SU-DHL-6 (cell line): ENCODE measurements around the gene DIO3.

Experiments used
- EZH2phosphoT487 ChIP-seq: fragments of 200-600 bp; sonication (generic), shearing (Covaris generic); conservative IDR thresholded peaks from 2 replicates; pipeline ENCODE4 v1.6.1; 2018; ENCODE audit warnings: mild to moderate bottlenecking, antibody characterized with exemption, low read length, moderate library complexity, mixed read lengths
- TF ChIP-seq, protein P1 (sequence below): fragments of 200-600 bp; sonication (generic); IDR thresholded peaks from one replicate; pipeline ENCODE4 v1.5.1; 2017; ENCODE audit warnings: antibody characterized with exemption, mild to moderate bottlenecking, low read length, moderate library complexity; ENCODE audit not compliant: insufficient read depth, poor library complexity, severe bottlenecking

DNA sequence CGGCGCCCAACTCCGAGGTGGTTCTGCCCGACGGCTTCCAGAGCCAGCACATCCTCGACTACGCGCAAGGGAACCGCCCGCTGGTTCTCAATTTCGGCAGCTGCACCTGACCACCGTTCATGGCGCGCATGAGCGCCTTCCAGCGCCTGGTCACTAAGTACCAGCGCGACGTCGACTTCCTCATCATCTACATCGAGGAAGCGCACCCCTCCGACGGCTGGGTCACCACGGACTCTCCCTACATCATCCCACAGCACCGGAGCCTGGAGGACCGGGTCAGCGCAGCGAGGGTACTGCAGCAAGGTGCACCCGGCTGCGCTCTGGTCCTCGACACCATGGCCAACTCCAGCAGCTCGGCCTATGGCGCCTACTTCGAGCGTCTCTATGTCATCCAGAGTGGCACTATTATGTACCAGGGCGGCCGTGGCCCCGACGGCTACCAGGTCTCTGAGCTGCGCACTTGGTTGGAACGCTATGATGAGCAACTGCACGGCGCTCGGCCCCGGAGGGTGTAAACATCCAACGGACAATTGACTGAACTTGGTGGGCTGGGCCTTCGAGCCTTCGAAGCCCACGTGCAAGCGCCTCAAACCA lies 699 bp downstream of the DIO3 start:
- TF ChIP-seq, protein P1, sequence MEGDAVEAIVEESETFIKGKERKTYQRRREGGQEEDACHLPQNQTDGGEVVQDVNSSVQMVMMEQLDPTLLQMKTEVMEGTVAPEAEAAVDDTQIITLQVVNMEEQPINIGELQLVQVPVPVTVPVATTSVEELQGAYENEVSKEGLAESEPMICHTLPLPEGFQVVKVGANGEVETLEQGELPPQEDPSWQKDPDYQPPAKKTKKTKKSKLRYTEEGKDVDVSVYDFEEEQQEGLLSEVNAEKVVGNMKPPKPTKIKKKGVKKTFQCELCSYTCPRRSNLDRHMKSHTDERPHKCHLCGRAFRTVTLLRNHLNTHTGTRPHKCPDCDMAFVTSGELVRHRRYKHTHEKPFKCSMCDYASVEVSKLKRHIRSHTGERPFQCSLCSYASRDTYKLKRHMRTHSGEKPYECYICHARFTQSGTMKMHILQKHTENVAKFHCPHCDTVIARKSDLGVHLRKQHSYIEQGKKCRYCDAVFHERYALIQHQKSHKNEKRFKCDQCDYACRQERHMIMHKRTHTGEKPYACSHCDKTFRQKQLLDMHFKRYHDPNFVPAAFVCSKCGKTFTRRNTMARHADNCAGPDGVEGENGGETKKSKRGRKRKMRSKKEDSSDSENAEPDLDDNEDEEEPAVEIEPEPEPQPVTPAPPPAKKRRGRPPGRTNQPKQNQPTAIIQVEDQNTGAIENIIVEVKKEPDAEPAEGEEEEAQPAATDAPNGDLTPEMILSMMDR: no peak
- TF ChIP-seq EZH2phosphoT487: no peak
